ENCODE data around the gene CARHSP1.
A peak's percentile ranks its signal among the peaks of the same experiment; 100 is the strongest.

CARHSP1 gene

GRCh38 chr16:8853150-8853549, 15.7 kb downstream of the CARHSP1 start:
- Histone ChIP-seq H3K27ac (replicated peaks) (no peak overlapping the region), H3K4me3 (replicated peaks; ENCODE audit: insufficient read depth, low read length) (no peak overlapping the region), H3K27me3 (ENCODE audit: insufficient read depth, poor library complexity, severe bottlenecking) (no peaks in the 10 kb centered on the region)
- TF ChIP-seq REST (IDR thresholded peaks at IDR 0.05; ENCODE audit: insufficient replicate concordance, low read depth) = no peak
- no peak for TF ChIP-seq GABPA (IDR thresholded peaks at IDR 0.05; ENCODE audit: low read depth)
- no peak for TF ChIP-seq POLR2AphosphoS5 (IDR thresholded peaks at IDR 0.05; ENCODE audit: low read depth)
- no peak for TF ChIP-seq SPI1 (IDR thresholded peaks at IDR 0.05; ENCODE audit: borderline replicate concordance, low read depth)
- TF ChIP-seq CTCF (IDR thresholded peaks at IDR 0.05; ENCODE audit: insufficient read depth, low read length) = no peak
- no peak for DNase-seq (ENCODE audit: low read depth in 1 of 2, low spot score in 1 of 2)

GRCh38 chr16:8852534-8852933, 16.3 kb downstream of the CARHSP1 start:
- Histone ChIP-seq H3K27me3 (ENCODE audit: insufficient read depth, poor library complexity, severe bottlenecking) (no peaks in the 10 kb centered on the region), H3K4me3 (replicated peaks; ENCODE audit: insufficient read depth, low read length) (no peak overlapping the region), H3K27ac (replicated peaks) (no peak overlapping the region)
- TF ChIP-seq REST (IDR thresholded peaks at IDR 0.05; ENCODE audit: insufficient replicate concordance, low read depth) (no peak), CTCF (IDR thresholded peaks at IDR 0.05; ENCODE audit: insufficient read depth, low read length) (no peak), SPI1 (IDR thresholded peaks at IDR 0.05; ENCODE audit: borderline replicate concordance, low read depth) (no peak), GABPA (IDR thresholded peaks at IDR 0.05; ENCODE audit: low read depth) (no peak), POLR2AphosphoS5 (IDR thresholded peaks at IDR 0.05; ENCODE audit: low read depth) (no peak; the same call in 1 of the 2 replicates)
- DNase-seq (ENCODE audit: low read depth in 1 of 2, low spot score in 1 of 2) = no peak

DNA sequence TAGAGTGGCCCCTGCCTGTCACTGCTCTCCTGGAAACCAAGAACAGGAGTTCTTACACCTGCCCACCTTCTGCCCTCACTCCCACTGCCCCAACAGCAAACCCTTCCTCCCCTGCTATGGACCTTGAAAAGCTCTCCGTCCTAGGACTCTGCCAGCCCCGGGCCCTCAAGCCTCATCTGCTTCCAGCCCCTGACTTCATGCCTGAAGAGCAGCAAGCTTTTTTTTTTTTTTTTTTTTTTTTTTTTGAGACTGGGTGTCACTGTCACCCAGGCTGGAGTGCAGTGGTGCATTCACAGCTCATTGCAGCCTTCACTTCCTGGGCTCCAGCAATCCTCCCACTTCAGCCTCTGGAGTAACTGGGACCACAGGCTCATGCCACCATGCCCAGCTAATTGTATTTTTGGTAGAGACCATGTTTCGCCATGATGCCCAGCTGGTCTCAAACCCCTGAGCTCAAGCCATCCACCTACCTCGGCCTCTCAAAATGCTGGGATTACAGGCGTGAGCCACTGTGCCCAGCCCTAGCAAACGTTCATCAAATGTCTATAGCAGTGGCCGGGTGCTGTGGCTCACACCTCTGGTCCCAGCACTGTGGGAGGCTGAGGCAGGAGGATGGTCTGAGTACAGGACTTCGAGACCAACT, 16.9 kb downstream of the CARHSP1 start:
- H3K27ac ChIP-seq (replicated peaks) = no peak overlapping the region
- no peaks in the 10 kb centered on the region for H3K27me3 ChIP-seq (ENCODE audit: insufficient read depth, poor library complexity, severe bottlenecking)

DNA sequence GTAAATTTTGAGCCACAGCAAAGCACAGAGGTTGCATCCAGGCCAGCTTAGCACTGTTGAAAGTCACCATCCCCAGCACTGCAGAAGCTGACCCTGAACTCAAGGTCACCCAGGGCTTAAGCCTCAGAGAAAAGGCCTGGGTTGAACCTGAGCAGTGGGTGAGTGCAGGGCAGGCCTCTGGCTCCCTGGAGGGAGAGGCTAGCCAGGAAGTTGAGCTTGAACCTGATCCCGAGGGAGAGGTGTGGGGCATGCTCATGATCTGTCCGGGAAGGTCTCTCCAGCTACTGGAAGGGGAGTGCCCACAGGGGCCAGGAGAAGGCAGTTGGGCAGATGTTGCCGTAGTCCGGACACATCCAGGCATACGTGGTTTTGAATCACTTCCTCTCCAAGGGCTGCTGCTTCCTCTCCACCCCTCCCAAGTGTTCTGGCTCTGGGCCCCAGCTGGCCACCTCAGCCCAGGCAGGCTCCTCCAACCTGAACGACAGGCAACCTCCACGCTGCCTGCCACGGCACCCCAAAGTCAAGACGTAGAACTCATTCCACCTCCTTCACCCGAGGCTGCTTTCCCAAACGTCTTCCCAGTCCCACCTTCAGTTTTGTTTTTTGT, 18.4 kb downstream of the CARHSP1 start:
- peak in 1 of 2 experiments; percentile 80 for DNase-seq (ENCODE audit: low read depth in 1 of 2, low spot score in 1 of 2)
- Histone ChIP-seq H3K4me3 (replicated peaks; ENCODE audit: insufficient read depth, low read length) (no peak overlapping the region), H3K27ac (replicated peaks) (peak overlapping the region; percentile 44), H3K27me3 (ENCODE audit: insufficient read depth, poor library complexity, severe bottlenecking) (no peaks in the 10 kb centered on the region)
- no peak for TF ChIP-seq REST (IDR thresholded peaks at IDR 0.05; ENCODE audit: insufficient replicate concordance, low read depth)
- peak; percentile 87 for TF ChIP-seq SPI1 (IDR thresholded peaks at IDR 0.05; ENCODE audit: borderline replicate concordance, low read depth)
- peak; percentile 70 for TF ChIP-seq POLR2AphosphoS5 (IDR thresholded peaks at IDR 0.05; ENCODE audit: low read depth)

More for the DNA sequence above, 16.9 kb downstream of the CARHSP1 start:
- H3K4me3 ChIP-seq (replicated peaks; ENCODE audit: insufficient read depth, low read length) = no peak overlapping the region
- TF ChIP-seq POLR2AphosphoS5 (IDR thresholded peaks at IDR 0.05; ENCODE audit: low read depth) = peak; percentile 43; the same call in 1 of the 2 replicates
- no peak for TF ChIP-seq GABPA (IDR thresholded peaks at IDR 0.05; ENCODE audit: low read depth)
- no peak for DNase-seq (ENCODE audit: low read depth in 1 of 2, low spot score in 1 of 2)

All from HL-60 (cell line).